COLO668 (cell line): Measurements from ENCODE around the gene TLNRD1.
A peak's percentile ranks its signal among the peaks of the same experiment; 100 is the strongest.

Source experiments
- DNase-seq: peaks from one replicate; lab custom pipeline; 2025; ENCODE audit not compliant: unreplicated experiment; lab: John Stamatoyannopoulos, UW

The TLNRD1 gene

DNA sequence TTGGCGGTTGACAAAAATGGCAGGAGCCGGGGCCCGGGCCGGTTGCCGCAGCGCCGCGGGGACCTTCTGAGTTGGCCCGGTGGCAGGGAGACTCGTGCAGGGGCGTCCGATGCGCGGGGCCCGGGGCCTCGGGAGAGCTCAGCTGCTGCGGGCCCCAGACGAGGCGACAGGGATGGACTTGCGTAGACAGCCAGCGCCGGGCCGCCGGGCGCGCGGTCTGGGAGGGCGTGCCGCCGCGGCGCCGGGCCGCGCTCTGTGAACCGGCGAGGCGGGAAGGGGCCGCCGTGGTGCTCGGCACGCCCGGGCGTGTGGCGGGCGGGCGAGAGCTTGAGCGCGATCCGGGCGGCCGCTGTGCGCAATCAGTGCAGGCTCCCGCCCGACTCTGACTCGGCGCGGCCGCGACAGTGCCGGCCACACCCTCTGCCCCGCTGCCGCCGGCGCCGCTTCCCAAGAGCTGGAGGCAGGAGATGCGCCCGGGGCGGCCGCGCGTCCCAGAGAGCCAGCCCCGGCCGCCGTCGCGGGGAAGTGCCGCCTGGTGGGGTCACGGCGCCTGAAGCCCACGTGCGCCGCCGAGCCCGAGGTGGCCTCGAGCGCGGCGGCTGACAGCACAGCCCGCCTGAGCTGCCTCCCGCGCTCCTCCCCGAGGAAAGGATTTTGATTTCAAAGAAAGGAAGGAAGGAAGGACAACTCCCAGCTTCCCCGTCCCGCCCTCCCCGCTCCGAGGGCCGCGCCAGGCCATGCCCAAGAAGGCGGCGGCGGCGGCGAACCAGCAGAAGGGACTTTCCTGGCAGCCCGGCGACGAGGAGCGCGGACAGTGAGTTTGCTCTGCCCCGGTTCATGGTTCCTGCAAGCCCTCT, 657 bp downstream of the TLNRD1 start:
- DNase-seq: peak; percentile 80

DNA sequence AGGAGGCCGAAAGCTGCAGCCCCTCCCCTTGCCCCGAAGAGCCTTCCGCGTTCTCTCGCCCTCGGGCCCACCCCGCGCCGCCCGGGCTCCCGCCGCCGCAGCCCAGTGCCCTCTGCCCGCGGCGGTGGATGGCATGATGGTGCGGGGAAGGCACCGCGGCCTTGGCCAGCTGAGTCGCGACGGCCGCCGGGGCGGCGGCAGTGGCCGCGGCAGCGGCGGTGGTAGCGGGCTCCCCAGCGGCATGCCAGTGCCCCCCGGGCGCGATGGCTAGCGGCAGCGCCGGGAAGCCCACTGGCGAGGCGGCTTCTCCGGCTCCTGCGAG, 1.2 kb downstream of the TLNRD1 start:
- no peak for DNase-seq

DNA sequence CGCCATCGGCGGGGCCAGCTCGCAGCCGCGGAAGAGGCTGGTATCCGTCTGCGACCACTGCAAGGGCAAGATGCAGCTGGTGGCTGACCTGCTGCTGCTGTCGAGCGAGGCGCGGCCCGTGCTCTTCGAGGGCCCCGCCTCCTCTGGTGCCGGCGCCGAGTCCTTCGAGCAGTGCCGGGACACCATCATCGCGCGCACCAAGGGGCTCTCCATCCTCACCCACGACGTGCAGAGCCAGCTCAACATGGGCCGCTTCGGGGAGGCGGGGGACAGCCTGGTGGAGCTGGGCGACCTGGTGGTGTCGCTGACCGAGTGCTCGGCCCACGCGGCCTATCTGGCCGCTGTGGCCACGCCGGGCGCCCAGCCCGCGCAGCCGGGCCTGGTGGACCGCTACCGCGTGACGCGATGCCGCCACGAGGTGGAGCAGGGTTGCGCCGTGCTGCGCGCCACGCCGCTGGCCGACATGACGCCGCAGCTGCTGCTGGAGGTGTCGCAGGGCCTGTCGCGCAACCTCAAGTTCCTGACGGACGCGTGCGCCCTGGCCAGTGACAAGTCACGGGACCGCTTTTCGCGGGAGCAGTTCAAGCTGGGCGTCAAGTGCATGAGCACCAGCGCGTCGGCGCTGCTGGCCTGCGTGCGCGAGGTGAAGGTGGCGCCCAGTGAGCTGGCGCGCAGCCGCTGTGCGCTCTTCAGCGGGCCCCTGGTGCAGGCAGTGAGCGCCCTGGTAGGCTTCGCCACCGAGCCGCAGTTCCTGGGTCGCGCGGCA, 1.8 kb downstream of the TLNRD1 start:
- peak; percentile 55 for DNase-seq

DNA sequence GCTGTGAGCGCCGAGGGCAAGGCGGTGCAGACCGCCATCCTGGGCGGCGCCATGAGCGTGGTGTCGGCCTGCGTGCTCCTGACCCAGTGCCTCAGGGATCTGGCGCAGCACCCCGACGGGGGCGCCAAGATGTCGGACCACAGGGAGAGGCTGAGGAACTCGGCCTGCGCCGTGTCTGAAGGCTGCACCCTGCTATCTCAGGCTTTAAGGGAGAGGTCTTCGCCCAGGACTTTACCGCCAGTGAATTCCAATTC, 2.3 kb downstream of the TLNRD1 start:
- no peak for DNase-seq

DNA sequence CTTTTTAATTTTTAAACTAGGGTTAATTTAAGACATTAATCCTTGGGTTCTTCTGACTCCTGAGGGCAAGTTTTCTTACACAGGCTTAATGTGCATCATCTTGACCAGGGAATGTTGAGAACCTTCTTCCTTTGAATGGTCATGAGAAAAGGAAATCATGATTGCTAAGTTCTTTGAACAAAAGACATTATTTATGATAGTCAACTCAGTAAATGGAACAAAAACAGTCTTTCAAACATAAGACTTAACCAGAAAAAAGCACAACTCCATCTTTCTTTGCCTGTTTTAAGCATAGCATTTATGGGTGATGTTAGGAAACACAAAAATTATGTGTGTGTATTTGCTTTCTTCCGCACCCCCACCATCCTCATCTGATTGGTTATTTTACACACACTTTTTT, 5.4 kb downstream of the TLNRD1 start:
- no peak for DNase-seq

DNA sequence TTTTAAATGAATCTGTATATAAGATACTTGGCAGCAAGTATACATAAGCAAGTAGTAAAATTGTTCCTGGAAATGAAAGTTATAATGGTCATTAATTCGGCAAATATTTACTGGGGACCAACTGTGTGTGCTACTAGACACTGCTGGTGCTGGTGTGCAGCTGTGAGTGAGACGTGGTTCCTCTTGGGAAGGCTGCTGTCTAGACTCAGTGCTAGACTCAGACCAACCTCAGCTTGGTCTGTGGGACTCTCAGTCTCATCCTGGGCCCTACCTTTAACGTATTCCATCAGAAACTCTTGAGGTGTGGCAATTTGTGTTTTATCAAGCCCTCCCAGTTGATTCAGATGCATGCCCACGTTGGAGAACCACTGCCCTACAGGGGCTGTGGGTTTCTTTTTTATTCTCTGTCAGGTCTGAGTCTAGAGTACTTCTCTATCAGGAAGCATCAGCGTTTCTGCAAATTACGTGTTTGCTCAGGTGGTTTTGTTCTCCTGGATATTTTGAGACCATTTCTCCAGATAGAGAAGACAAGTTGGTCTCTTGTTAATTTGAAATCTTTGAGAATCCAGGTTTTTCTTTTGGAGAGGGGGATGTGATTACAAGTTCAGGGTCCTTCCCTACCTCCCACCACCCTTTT, 6.8 kb downstream of the TLNRD1 start:
- DNase-seq: no peak

DNA sequence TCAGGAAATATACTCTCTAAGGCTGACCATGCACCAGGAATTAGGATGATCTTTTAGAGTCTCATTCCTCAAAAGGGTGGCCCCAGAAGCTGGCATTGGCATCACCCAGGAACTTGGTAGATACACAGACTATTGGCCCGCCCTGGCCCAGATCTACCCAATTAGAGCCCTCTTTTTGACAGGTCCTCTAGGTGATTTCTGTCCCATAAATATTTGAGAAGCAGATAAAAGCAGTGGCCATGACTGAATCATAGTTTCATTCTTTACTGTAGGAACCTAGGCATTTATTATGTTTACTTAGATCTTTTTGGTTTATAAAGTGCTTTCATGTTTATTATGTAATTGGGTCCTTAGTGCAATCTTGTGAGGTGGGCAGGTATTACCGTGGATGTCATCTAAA, 7.6 kb downstream of the TLNRD1 start:
- DNase-seq: no peak

DNA sequence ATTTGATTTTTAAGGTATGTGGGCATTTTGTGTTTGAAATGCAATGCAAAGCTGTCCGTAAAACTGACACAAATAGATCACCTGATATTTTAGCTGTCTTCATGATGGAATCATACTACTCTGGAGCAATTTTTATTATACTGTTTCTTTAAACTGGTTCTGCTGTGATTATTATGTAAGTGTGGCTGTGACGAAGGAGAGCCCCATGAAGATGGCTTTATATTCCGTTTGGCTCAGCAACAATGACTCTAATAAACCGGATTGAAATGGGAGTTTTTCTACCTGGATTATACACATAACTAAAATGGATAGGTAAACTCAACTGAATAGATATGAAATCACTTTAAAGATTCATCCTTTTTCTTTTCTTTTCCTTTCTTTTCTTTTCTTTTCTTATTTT, 9.4 kb downstream of the TLNRD1 start:
- DNase-seq: no peak

DNA sequence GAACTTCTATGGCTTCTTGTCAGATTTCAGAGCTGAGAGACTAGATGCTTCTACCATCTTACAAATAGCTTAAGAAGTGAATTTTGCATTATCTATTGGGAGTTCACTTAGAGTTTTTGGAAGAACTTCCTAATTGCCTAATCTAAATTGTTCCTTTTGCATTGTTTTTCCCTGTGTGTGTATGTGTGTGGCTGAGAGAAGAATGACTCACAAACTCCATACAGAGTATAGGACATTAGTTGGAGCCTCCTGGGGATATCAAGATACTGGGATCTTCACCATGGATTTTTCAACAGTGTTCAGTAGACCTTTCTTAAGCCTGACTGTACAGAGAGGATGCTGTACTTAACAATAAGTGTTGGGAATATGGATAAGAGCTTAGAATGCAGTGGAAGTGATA, 10.9 kb downstream of the TLNRD1 start:
- no peak for DNase-seq

DNA sequence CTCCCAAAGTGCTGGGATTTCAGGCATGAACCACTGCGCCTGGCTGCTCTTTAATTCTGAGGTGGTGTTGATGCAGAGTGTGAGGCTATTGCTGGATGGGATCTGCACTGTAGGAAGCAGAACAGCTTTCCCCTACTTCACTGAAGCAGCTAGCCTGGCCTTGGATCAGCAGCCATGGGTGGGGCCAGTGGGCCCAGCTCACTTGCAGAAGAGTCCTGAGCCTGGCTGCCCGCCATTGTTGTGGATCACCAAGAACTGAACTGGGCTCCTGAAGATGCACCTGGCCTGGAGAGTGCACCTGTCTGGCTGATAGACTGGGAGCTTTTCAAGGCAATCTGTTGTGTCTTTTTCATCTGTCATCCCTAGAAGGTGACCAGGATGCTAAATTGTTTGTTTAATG, 11.9 kb downstream of the TLNRD1 start:
- peak; percentile 20 for DNase-seq

DNA sequence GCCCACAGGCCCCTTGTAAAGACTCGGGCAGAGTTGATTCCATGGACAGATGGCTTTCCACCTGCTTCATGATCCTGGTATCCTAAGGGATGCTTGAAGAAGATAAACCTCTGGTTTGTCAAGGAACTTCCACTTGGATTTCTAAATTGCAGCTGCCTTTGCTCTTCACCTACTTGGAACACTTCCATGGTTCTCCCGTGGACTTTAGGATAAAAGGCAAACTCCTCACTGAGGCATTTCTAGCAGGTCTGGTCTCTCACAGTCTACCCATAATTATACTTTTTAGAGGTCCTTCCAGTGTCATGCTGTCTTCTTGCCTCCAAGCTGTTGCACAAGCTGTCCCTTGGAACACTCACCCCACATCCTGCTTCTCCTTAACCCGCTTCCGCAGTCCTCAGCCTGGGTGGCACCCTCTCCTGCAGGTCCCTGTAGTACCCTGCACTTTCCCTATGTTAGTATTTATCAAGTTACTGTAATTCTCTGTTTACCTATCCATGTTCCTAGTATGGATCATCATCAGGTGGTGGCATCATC, 12.7 kb downstream of the TLNRD1 start:
- DNase-seq: no peak

DNA sequence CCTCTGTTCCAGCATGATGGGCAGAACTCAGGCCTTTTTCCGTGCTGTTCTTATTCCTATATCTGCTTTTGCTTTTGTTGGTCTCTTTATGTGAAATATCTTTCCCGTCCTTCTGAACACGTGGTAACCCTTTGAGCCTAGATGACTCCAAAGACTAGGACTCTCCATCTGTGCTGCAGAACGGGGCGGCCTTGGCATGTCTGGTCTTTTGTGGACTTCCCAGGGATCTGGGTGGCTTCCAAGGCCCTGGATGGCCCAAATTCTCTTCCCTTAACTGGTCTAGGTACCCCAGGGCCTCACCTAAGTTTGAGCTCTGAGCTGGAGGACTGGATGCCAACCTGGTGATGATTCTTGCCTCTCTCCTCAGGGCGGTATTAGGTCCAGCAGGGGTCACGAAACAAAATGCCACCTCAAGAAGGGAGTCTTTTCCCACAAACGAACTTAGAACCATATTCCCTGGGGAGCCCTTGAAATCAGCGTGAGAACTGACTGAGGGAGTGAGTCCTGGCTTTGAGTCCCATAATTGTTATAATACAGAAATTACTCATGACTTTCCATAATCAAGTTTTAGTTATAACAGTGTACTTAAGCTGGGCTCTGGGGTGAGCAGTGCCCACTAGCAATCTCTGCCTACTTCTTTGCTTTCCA, 13.8 kb downstream of the TLNRD1 start:
- no peak for DNase-seq

DNA sequence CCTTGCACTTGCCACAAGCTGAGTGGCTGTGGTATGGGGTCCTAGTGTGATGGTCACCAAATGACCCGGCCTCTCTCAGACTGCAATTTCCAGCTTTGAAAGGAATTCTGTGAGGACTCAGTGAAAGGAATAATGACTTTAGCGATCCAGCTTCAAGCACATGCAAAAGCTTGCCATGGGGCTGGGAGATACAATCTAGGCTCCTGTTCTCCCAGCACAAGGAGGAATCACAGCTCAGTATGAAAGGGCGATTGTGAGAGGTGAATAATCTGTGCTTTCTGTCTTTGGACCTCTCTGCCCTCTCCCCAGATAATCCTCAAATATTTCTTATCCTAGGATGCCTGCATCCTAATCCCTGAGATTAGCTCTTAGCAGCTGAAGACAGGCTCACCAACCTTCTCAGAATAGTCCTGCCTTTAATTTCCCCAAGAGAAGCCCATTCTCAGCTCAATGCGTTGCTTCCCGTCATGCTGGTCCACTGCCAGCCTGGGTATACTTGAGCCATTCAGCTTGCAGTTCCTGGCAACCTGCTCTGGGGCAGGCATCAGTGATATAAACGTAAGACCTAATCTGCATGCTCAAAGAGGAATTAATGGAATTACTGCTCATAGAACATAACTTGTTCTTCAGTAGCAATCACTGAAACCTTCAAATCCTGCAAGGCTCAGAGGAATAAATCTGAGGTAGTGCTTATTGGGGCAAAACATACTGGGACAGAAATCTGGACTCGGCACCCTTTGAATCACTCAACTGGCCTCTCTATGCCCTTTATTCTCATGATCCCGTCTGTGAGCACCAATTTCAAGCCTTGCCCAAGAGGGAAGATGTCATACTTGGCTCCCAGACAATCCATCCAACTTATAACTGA, 15.1 kb downstream of the TLNRD1 start:
- no peak for DNase-seq

DNA sequence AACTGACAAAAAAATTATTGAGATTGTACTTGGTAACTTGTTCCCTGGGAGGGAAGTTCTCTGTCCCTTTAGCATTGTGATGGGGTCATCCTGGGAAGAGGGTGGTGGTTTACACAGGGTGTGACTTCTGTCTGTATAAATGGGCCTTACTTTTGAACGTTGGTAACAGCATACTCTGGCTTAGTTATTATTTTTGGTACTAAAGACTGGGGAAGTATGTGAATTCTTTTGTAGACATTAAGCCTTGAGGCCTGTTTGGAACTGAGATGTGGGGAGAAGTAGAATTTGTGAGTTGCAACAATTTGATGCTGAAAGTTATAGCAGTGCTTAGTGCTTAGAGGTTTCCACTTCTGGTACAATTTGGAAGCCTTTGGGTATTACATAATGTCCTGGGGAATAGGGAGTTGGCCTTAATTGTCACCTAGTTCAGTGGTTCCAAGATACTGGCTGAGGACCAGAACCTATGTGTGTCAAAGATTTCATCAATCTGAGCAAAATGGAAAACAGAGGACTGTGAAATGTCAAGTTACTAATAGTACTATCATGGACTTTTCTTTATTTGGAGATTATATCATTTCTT, 15.9 kb downstream of the TLNRD1 start:
- DNase-seq: no peak

DNA sequence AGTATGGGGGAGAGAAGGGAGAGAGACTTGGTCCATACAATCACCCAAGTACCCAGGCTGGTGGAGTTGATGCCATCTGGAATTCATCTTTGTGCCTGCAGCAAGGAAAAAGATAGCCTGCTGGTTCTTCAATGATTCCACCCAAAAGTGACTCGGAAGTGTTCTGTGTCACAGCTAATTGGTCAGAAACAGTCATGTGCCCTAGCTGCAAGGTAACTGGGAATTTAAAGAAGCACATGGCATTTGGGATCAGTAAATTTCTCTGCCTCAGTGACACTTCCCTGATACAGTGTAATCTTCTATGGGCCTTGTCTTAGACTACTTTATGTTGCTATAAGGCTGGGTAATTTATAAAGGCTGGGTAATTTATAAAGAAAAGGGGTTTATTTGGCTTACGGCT, 17.5 kb downstream of the TLNRD1 start:
- no peak for DNase-seq

DNA sequence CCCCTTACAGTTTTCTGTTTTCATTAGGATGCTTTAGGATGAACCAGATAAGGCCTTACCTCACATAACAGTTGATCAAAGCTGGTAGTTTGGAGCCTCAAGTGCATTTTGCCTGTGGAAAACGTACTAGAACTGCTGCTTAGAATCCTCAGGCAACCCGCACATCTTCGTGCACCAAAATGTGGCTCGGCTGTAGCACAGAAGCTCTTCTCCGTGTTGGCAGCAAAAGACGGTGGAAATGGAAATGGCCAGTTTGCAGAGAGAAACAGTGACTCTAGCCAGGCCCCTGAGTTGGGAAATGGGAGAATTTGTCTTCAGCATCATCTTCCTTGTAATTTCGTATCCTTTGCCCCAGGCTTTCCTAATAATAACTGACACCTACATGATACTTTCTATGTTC, 20.6 kb downstream of the TLNRD1 start:
- DNase-seq: no peak

DNA sequence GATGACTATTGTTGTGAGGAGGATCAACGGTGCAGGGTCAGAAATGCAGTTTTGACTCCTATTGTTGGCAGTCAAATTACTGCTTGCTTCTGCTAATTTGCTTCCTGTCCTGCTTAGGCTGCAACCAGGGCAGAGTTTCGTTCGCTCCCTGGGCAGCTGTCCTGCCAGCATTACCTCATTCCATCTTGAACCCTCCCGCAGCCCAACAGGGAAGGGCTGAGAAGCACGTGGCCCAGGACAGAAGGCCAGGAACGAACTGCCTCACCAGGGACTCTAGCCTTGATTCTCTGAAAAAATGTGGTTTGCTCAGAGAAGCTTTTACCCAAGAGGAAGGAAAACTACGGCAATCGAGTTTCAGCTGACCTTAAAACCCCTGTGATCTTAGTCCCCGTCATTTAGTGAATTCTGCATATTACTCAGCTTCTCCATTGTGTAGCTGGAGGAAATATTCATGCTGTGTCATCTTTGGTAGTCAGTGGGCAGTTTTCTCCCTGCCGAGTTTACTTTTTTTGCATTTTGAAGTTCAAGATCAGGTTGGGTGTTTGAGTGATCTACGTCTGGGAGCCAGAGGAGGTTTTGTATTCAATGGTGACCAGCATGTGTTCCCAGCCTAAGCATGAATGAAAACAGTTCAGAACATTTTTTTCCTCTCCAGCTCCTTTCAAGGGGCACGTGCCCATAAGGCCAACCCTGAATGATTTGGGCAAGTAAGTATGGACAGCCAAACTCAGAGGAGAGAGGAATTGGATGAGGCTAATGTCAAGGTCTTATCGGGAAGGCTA, 23.0 kb downstream of the TLNRD1 start:
- DNase-seq: no peak

DNA sequence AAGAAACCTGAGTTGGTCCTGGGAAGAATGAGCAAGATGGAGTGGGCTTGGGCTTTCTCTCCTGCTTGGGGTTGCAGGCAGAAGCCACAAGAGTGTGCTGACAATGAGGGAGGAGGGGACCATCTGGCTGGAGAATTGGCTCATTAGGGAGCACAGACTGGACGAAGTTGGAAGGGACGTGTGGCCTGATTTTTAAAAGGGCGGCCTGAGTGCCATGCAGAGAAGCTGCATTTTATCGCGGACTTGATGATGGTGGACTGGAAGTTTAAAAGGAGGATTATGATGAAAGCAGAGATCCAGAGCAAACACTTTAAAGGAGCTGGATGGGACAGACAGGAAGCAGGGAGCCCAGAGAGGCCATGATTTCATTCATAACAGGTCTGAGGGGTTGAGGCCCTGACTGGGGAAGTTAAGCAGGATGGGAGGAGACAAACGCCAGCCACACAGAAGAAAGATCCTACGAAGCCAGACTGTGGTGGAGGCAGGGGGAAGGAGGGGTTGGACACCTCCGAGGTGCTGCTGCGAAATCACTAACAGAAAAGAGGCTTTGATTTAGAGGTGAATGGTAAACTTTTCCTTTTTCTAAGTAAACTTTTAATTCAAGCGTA, 23.6 kb downstream of the TLNRD1 start:
- DNase-seq: no peak

DNA sequence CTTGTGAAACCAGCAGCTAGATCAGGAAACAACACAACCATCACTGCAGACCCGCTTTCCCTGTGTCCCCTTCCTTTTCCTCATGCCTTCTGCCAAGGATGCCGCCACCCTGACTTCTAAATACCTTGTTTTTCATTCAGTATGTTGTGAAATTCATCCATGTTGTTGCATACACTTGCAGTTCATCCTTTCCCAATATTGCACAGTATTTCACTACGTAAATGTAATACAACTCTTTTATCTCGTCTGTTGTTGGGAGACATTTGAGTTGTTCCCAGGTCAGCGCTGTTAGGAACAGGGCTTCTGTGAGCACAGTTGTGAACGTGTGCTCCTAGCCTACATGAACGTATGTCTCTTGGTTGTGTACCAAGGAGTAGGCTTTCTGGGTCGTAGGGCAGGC, 24.2 kb downstream of the TLNRD1 start:
- no peak for DNase-seq
